OCI-LY1 (cell line): ENCODE results near the gene DHX58.

ENCODE experiments used
- H2AFZ ChIP-seq: fragments of 200-600 bp; sonication (generic), shearing (Covaris generic); 2 replicates; pipeline ENCODE4 v1.6.0; 2014; ENCODE audit warnings: antibody characterized with exemption, mild to moderate bottlenecking, low read length
- H3F3A ChIP-seq: fragments of 200-600 bp; sonication (generic), shearing (Covaris generic); 2 replicates; pipeline ENCODE4 v1.6.0; 2014; ENCODE audit warnings: mild to moderate bottlenecking, antibody characterized with exemption, low read length, moderate library complexity; ENCODE audit not compliant: insufficient read depth
- H3K27ac ChIP-seq: fragments of 200-600 bp; sonication (generic); 2 replicates; pipeline ENCODE4 v1.5.1; 2014; ENCODE audit warnings: low read length, mixed run types, mild to moderate bottlenecking, low read depth; ENCODE audit not compliant: poor library complexity, severe bottlenecking
- H3K27me3 ChIP-seq: fragments of 200-600 bp; sonication (generic); 2 replicates; pipeline ENCODE4 v1.6.0; 2014; ENCODE audit warnings: antibody characterized with exemption, mild to moderate bottlenecking, low read length, moderate library complexity; ENCODE audit not compliant: insufficient read depth
- H3K36me3 ChIP-seq: fragments of 200-600 bp; sonication (generic); 2 replicates; pipeline ENCODE4 v1.6.1; 2014; ENCODE audit warnings: mild to moderate bottlenecking, antibody characterized with exemption, low read length, moderate library complexity, mixed read lengths; ENCODE audit not compliant: insufficient read depth
- H3K4me1 ChIP-seq: fragments of 200-600 bp; sonication (generic); 2 replicates; pipeline ENCODE4 v1.5.1; 2014; ENCODE audit warnings: mild to moderate bottlenecking, low read length, moderate library complexity; ENCODE audit not compliant: insufficient read depth, severe bottlenecking
- H3K4me2 ChIP-seq: fragments of 200-600 bp; sonication (generic), shearing (Covaris generic); 2 replicates; pipeline ENCODE4 v1.6.1; 2014; ENCODE audit warnings: low read length
- H3K4me3 ChIP-seq: fragments of 200-600 bp; sonication (generic); 2 replicates; pipeline ENCODE4 v1.5.1; 2014; ENCODE audit warnings: low read length, low read depth, mild to moderate bottlenecking, mixed read lengths; ENCODE audit not compliant: poor library complexity, severe bottlenecking
- H3K79me2 ChIP-seq: fragments of 200-600 bp; shearing (Covaris generic); 2 replicates; pipeline ENCODE4 v1.6.1; 2016; ENCODE audit warnings: mixed run types, low read length, mixed read lengths; ENCODE audit not compliant: insufficient read depth
- H3K9ac ChIP-seq: fragments of 200-600 bp; sonication (generic), shearing (Covaris generic); 2 replicates; pipeline ENCODE4 v1.6.1; 2014; ENCODE audit warnings: mild to moderate bottlenecking, low read length, mixed read lengths
- H3K9me2 ChIP-seq: fragments of 200-600 bp; sonication (generic), shearing (Covaris generic); 2 replicates; pipeline ENCODE4 v1.6.1; 2014; ENCODE audit warnings: low read depth, mild to moderate bottlenecking, low read length, mixed read lengths
- H3K9me3 ChIP-seq: fragments of 200-600 bp; shearing (Covaris generic); 2 replicates; pipeline ENCODE4 v1.6.1; 2014; ENCODE audit warnings: low read length, mixed read lengths
- H4K20me1 ChIP-seq: fragments of 200-600 bp; sonication (generic), shearing (Covaris generic); 2 replicates; pipeline ENCODE4 v1.6.0; 2016; ENCODE audit warnings: mild to moderate bottlenecking, low read length; ENCODE audit not compliant: insufficient read depth
- CTCF ChIP-seq: fragments of 200-600 bp; sonication (generic), shearing (Covaris generic); IDR thresholded peaks from 2 replicates; pipeline ENCODE4 v1.5.1; 2017; ENCODE audit warnings: mild to moderate bottlenecking, antibody characterized with exemption, low read length, moderate library complexity, mixed read lengths
- EZH2 ChIP-seq: fragments of 200-600 bp; sonication (generic), shearing (Covaris generic); IDR thresholded peaks from 2 replicates; pipeline ENCODE4 v1.8.0; 2017; ENCODE audit warnings: borderline replicate concordance, mixed run types, mild to moderate bottlenecking, antibody characterized with exemption, low read length, moderate library complexity, mixed read lengths

The DHX58 gene

GRCh38 chr17:42075789-42076188, 36.7 kb downstream of the DHX58 start:
- no peak overlapping the region for H3K4me2 ChIP-seq
- no peaks in the 10 kb centered on the region for H3K9me3 ChIP-seq
- H4K20me1 ChIP-seq: no peaks in the 10 kb centered on the region
- no peaks in the 10 kb centered on the region for H3K4me1 ChIP-seq
- no peak overlapping the region for H3K4me3 ChIP-seq
- no peak overlapping the region for H3K9ac ChIP-seq
- no peaks in the 10 kb centered on the region for H3K36me3 ChIP-seq
- H2AFZ ChIP-seq: no peak overlapping the region
- no peaks in the 10 kb centered on the region for H3K9me2 ChIP-seq
- no peaks in the 10 kb centered on the region for H3F3A ChIP-seq
- H3K27me3 ChIP-seq: peaks cover 8% of the 10 kb centered on the region
- H3K27ac ChIP-seq: no peak overlapping the region
- no peaks in the 10 kb centered on the region for H3K79me2 ChIP-seq
- TF ChIP-seq EZH2 (no peak), CTCF (no peak)

GRCh38 chr17:42072323-42073187, 40.0 kb downstream of the DHX58 start:
- no peak for TF ChIP-seq EZH2
- no peak for TF ChIP-seq CTCF
- 0 out of 2 replicates have a peak overlapping the region, but pooled peaks have one; percentile 25 for H3K4me2 ChIP-seq
- H3K9me3 ChIP-seq: no peaks in the 10 kb centered on the region
- H3K4me3 ChIP-seq: peak overlapping the region; percentile 6
- no peak overlapping the region for H3K9ac ChIP-seq
- no peak overlapping the region for H2AFZ ChIP-seq
- H3F3A ChIP-seq: no peaks in the 10 kb centered on the region
- no peaks in the 10 kb centered on the region for H4K20me1 ChIP-seq
- no peaks in the 10 kb centered on the region for H3K9me2 ChIP-seq
- no peaks in the 10 kb centered on the region for H3K4me1 ChIP-seq
- no peaks in the 10 kb centered on the region for H3K79me2 ChIP-seq
- no peak overlapping the region for H3K27ac ChIP-seq
- peaks cover 4% of the 10 kb centered on the region for H3K27me3 ChIP-seq
- no peaks in the 10 kb centered on the region for H3K36me3 ChIP-seq

GRCh38 chr17:42071810-42072209, 40.7 kb downstream of the DHX58 start:
- Histone ChIP-seq H3K36me3 (no peaks in the 10 kb centered on the region), H3K9me2 (no peaks in the 10 kb centered on the region), H3K4me2 (0 out of 2 replicates have a peak overlapping the region, but pooled peaks have one; percentile 25), H2AFZ (no peak overlapping the region), H4K20me1 (no peaks in the 10 kb centered on the region), H3K9me3 (no peaks in the 10 kb centered on the region), H3K9ac (no peak overlapping the region), H3K79me2 (no peaks in the 10 kb centered on the region), H3K27me3 (peaks cover 4% of the 10 kb centered on the region), H3F3A (no peaks in the 10 kb centered on the region), H3K4me1 (no peaks in the 10 kb centered on the region), H3K4me3 (no peak overlapping the region), H3K27ac (no peak overlapping the region)
- TF ChIP-seq EZH2: no peak
- TF ChIP-seq CTCF: no peak
